H1 (cell line): ENCODE data around the gene SPDYE6. TPM values are rescaled to one million over a fixed set of nuclear protein-coding genes. Genes with fewer than 3 reads are reported as not detected.

Source experiments
- CTCF ChIA-PET: fragments of 300-600 bp; sonication (Branson Sonifier 250); formaldehyde crosslinking; loops from one replicate; lab custom pipeline; 2021; ENCODE audit not compliant: partially characterized antibody; lab: Charles Lee
- POLR2A ChIA-PET: fragments of 300-600 bp; sonication (Branson Sonifier 250); formaldehyde crosslinking; loops from one replicate; lab custom pipeline; 2021; ENCODE audit warnings: inconsistent platforms; ENCODE audit not compliant: partially characterized antibody; lab: Charles Lee
- DNase-seq, 2 experiments: peaks; one replicate each; pipeline versions ENCODE4 v3.0.0 to v3.0.0-alpha.2; 2010 to 2022; ENCODE audit warnings: low spot score in 2 of 2, low read depth in 1 of 2, mixed read lengths in 1 of 2
- FAIRE-seq: peaks from 2 replicates; lab custom pipeline; 2011; peaks lifted over from hg19 to GRCh38; lab: Jason Lieb, UNC
- H2AFZ ChIP-seq: 2 replicates; pipeline ENCODE4 v1.8.1; 2012; ENCODE audit warnings: low read length, inconsistent platforms
- H2AK5ac ChIP-seq: 2 replicates; pipeline ENCODE4 v1.6.1; 2013; ENCODE audit warnings: low read depth, low read length
- H2BK120ac ChIP-seq: replicated peaks from 2 replicates; pipeline ENCODE3; 2013; ENCODE audit warnings: low read depth, low read length, inconsistent platforms
- H2BK12ac ChIP-seq: 2 replicates; pipeline ENCODE4 v1.6.1; 2013; ENCODE audit warnings: low read depth, low read length
- H2BK15ac ChIP-seq: 2 replicates; pipeline ENCODE4 v1.6.1; 2013; ENCODE audit warnings: low read length
- H2BK20ac ChIP-seq: 2 replicates; pipeline ENCODE4 v1.6.1; 2013; ENCODE audit warnings: low read length
- H2BK5ac ChIP-seq: 2 replicates; pipeline ENCODE4 v1.6.1; 2013; ENCODE audit warnings: low read depth, low read length
- H3K14ac ChIP-seq: 2 replicates; pipeline ENCODE4 v1.6.1; 2013; ENCODE audit warnings: inconsistent platforms; ENCODE audit not compliant: insufficient read length
- H3K18ac ChIP-seq: 2 replicates; pipeline ENCODE4 v1.6.1; 2013; ENCODE audit warnings: low read length; ENCODE audit errors: extremely low read depth
- H3K23ac ChIP-seq: 2 replicates; pipeline ENCODE4 v1.6.1; 2013; ENCODE audit warnings: inconsistent platforms; ENCODE audit not compliant: insufficient read length
- H3K23me2 ChIP-seq: 2 replicates; pipeline ENCODE4 v1.6.1; 2013; ENCODE audit warnings: low read depth, low read length
- H3K27ac ChIP-seq: 2 replicates; pipeline ENCODE4 v1.6.1; 2011; ENCODE audit warnings: low read depth, low read length, inconsistent platforms
- H3K27me3 ChIP-seq, 4 experiments: replicated peaks in 1 of 4; 1 replicate in 1 of 4; 2 replicates in 3 of 4; pipeline versions ENCODE4 v1.6.1 to v1.8.1; 2011 to 2013; ENCODE audit warnings: low read length in 3 of 4, mild to moderate bottlenecking in 3 of 4, inconsistent platforms in 2 of 4, mixed read lengths in 2 of 4, moderate library complexity in 1 of 4; ENCODE audit not compliant: control insufficient read depth in 3 of 4, insufficient read depth in 3 of 4; ENCODE audit errors: extremely low read depth in 1 of 4
- H3K36me3 ChIP-seq, 4 experiments: 2 replicates each; pipeline versions ENCODE4 v1.6.1 to v1.8.1; 2011 to 2013; ENCODE audit warnings: mild to moderate bottlenecking in 4 of 4, low read length in 3 of 4, moderate library complexity in 2 of 4, control low read depth in 1 of 4, inconsistent platforms in 1 of 4; ENCODE audit not compliant: insufficient read depth in 4 of 4, control insufficient read depth in 2 of 4
- H3K4ac ChIP-seq: replicated peaks from 2 replicates; pipeline ENCODE3; 2013; ENCODE audit warnings: low read length, low read depth, mixed read lengths, inconsistent platforms; ENCODE audit not compliant: insufficient read length
- H3K4me1 ChIP-seq, 4 experiments: replicated peaks in 1 of 4; 1 replicate in 1 of 4; 2 replicates in 3 of 4; pipeline versions ENCODE4 v1.6.1 to v1.8.1; 2011 to 2013; ENCODE audit warnings: low read length in 3 of 4, inconsistent platforms in 2 of 4, mixed read lengths in 1 of 4; ENCODE audit not compliant: insufficient read depth in 4 of 4, control insufficient read depth in 3 of 4
- H3K4me2 ChIP-seq, 2 experiments: 2 replicates each; pipeline versions ENCODE4 v1.6.1 to v1.8.1; 2011 to 2013; ENCODE audit warnings: low read depth in 2 of 2, low read length in 2 of 2, control low read depth in 1 of 2, inconsistent platforms in 1 of 2, mild to moderate bottlenecking in 1 of 2; ENCODE audit not compliant: insufficient read depth in 1 of 2
- H3K4me3 ChIP-seq, 4 experiments: fragments of 200-600, 300-600 bp in 1 of 4; sonication (generic), shearing (Covaris generic), sonication (Bioruptor Twin) in 1 of 4; 2 replicates each; pipeline versions ENCODE4 v1.5.1 to v1.8.1; 2011 to 2016; ENCODE audit warnings: low read length in 4 of 4, low read depth in 3 of 4, control low read depth in 2 of 4, inconsistent platforms in 2 of 4, mild to moderate bottlenecking in 2 of 4, mixed read lengths in 1 of 4, moderate library complexity in 1 of 4; ENCODE audit not compliant: insufficient read depth in 2 of 4; ENCODE audit errors: extremely low read depth in 1 of 4
- H3K56ac ChIP-seq: replicated peaks from 2 replicates; pipeline ENCODE3; 2013; ENCODE audit warnings: low read depth, mild to moderate bottlenecking, mixed read lengths, low read length, inconsistent platforms; ENCODE audit not compliant: insufficient read length
- H3K79me1 ChIP-seq: 2 replicates; pipeline ENCODE4 v1.6.1; 2013; ENCODE audit warnings: low read depth, low read length, control low read depth
- H3K79me2 ChIP-seq, 2 experiments: 2 replicates each; pipeline versions ENCODE4 v1.6.1 to v1.8.1; 2012 to 2013; ENCODE audit warnings: low read length in 2 of 2, mild to moderate bottlenecking in 2 of 2, inconsistent platforms in 1 of 2; ENCODE audit not compliant: insufficient read depth in 2 of 2, control insufficient read depth in 1 of 2
- H3K9ac ChIP-seq, 4 experiments: replicated peaks in 1 of 4; 1 replicate in 1 of 4; 2 replicates in 3 of 4; pipeline versions ENCODE4 v1.6.1 to v1.8.1; 2011 to 2013; ENCODE audit warnings: low read depth in 3 of 4, low read length in 3 of 4, control low read depth in 2 of 4, mild to moderate bottlenecking in 2 of 4, moderate library complexity in 2 of 4, inconsistent platforms in 1 of 4; ENCODE audit errors: extremely low read depth in 1 of 4
- H3K9me3 ChIP-seq, 2 experiments: 2 replicates each; pipeline versions ENCODE4 v1.6.1 to v1.8.1; 2012 to 2013; ENCODE audit warnings: mild to moderate bottlenecking in 2 of 2, moderate library complexity in 2 of 2, control low read depth in 1 of 2, inconsistent platforms in 1 of 2, low read depth in 1 of 2, low read length in 1 of 2, mixed read lengths in 1 of 2; ENCODE audit not compliant: insufficient read depth in 2 of 2
- H4K20me1 ChIP-seq, 2 experiments: replicated peaks in 1 of 2; 2 replicates each; pipeline versions ENCODE3 to v1.8.1; 2011 to 2013; ENCODE audit warnings: inconsistent platforms in 2 of 2, low read length in 2 of 2, mild to moderate bottlenecking in 1 of 2; ENCODE audit not compliant: insufficient read depth in 2 of 2, control insufficient read depth in 1 of 2
- H4K5ac ChIP-seq: 2 replicates; pipeline ENCODE4 v1.6.1; 2013; ENCODE audit warnings: low read length, low read depth, mixed read lengths, inconsistent platforms; ENCODE audit not compliant: insufficient read length
- H4K8ac ChIP-seq: 2 replicates; pipeline ENCODE4 v1.8.0; 2013; ENCODE audit warnings: mild to moderate bottlenecking, moderate library complexity, low read length, inconsistent platforms; ENCODE audit not compliant: insufficient read depth; ENCODE audit errors: extremely low read depth
- H4K91ac ChIP-seq: replicated peaks from 2 replicates; pipeline ENCODE3; 2013; ENCODE audit warnings: low read length, mixed read lengths, inconsistent platforms; ENCODE audit not compliant: insufficient read length
- CREB1 ChIP-seq: IDR thresholded peaks from 2 replicates; pipeline ENCODE4 v1.6.1; 2012; ENCODE audit warnings: inconsistent platforms
- CTBP2 ChIP-seq: IDR thresholded peaks from 2 replicates; pipeline ENCODE4 v1.7.0; 2011; ENCODE audit warnings: borderline replicate concordance, mild to moderate bottlenecking, moderate library complexity, mixed read lengths, low read length; ENCODE audit not compliant: insufficient read depth, insufficient read length
- RXRA ChIP-seq: IDR thresholded peaks from 2 replicates; pipeline ENCODE4 v1.6.1; 2011; ENCODE audit warnings: low read depth, mild to moderate bottlenecking, low read length, moderate library complexity; ENCODE audit not compliant: insufficient read depth
- SIN3A ChIP-seq, 2 experiments: IDR thresholded peaks in 1 of 2; conservative IDR thresholded peaks in 1 of 2; 2 replicates each; pipeline ENCODE4 v1.6.1; 2011 to 2012; ENCODE audit warnings: low read length in 2 of 2, improper control_type of control experiment in 1 of 2, low read depth in 1 of 2, mild to moderate bottlenecking in 1 of 2
- SIX5 ChIP-seq: IDR thresholded peaks from 2 replicates; pipeline ENCODE4 v1.6.1; 2011; ENCODE audit warnings: mild to moderate bottlenecking, low read depth, low read length
- SP2 ChIP-seq: IDR thresholded peaks from 2 replicates; pipeline ENCODE4 v1.6.1; 2012; ENCODE audit warnings: mild to moderate bottlenecking, low read length, inconsistent platforms
- SP4 ChIP-seq: IDR thresholded peaks from 2 replicates; pipeline ENCODE4 v1.6.1; 2012; ENCODE audit warnings: low read length, inconsistent platforms
- SRF ChIP-seq: IDR thresholded peaks from 2 replicates; pipeline ENCODE4 v1.6.1; 2011; ENCODE audit warnings: mild to moderate bottlenecking, low read depth, low read length, moderate library complexity
- TAF7 ChIP-seq: optimal IDR thresholded peaks from 2 replicates; pipeline ENCODE3; 2011; ENCODE audit warnings: low read depth, mild to moderate bottlenecking, inconsistent platforms, low read length, moderate library complexity, borderline replicate concordance
- ZNF274 ChIP-seq: IDR thresholded peaks from 2 replicates; pipeline ENCODE4 v1.7.0; 2012; ENCODE audit warnings: low read length, borderline replicate concordance; ENCODE audit errors: extremely low read depth
- WGBS, 2 experiments: shearing (Covaris generic) in 1 of 2; methylation state at CpG; one replicate each; pipeline versions ENCODE4 v1.1.6 to v1.1.7; 2013 to 2015; ENCODE audit warnings: low lambda C conversion rate in 2 of 2, mixed read lengths in 2 of 2, inconsistent platforms in 1 of 2, low coverage in 1 of 2, missing lambda C conversion rate in 1 of 2; ENCODE audit not compliant: insufficient replicate concordance in 2 of 2, insufficient coverage in 1 of 2, insufficient read length in 1 of 2; ENCODE audit errors: extremely low coverage in 1 of 2, missing lambda C conversion rate in 1 of 2; 5-methylcytosine and 5-hydroxymethylcytosine counted together
- polyA plus RNA-seq, 7 experiments: library from polyadenylated mRNA; depleted of rRNA in 3 of 7; stranded (reverse) in 5 of 7; unstranded in 2 of 7; fragments of >200 nt in 5 of 7; fragments of 200-250 nt in 2 of 7; gene quantifications; 1 replicate in 5 of 7; 2 replicates in 1 of 7; 4 replicates in 1 of 7; pipeline versions ENCODE4 v1.2.1 to v1.2.3, GENCODE V29; 2011 to 2013; ENCODE audit warnings: missing spikeins in 2 of 7, mixed read lengths in 2 of 7
- total RNA-seq: library from RNA; stranded (reverse); fragmentation: NEBNext Ultra II Directional; extraction: Animal tissue kit (Norgen Biotek cat#: 25700); gene quantifications from 2 replicates; pipeline ENCODE4 v1.2.1, GENCODE V29; 2021

Gene SPDYE6
- total and polyA plus RNA-seq, 2 of the 8 experiments (the other 6 are each of a cell fraction or from before 2014, with no cell fraction given) = not detected

GRCh38 chr7:102392330-102392729, 36.1 kb upstream of the SPDYE6 start:
- H2BK12ac ChIP-seq = no peak overlapping the region
- H3K4me3 ChIP-seq = no peak overlapping the region
- H3K18ac ChIP-seq = no peak overlapping the region
- no peak overlapping the region for H3K27ac ChIP-seq
- H2AFZ ChIP-seq = no peak overlapping the region
- no peak overlapping the region for H3K23ac ChIP-seq
- no peak overlapping the region for H3K14ac ChIP-seq
- WGBS, 2 experiments = 79% methylated on average over 1 of the region's 1 CpG; no CpG with 5 or more reads in 1 of the 2 experiments
- H3K4me2 ChIP-seq = no peak overlapping the region
- H4K20me1 ChIP-seq = peaks cover 1% of the 10 kb centered on the region in 2 experiments
- no peak overlapping the region for H4K91ac ChIP-seq
- no peaks in the 10 kb centered on the region for H3K36me3 ChIP-seq
- no peak overlapping the region for H2BK15ac ChIP-seq
- peaks cover 3 to 5% of the 10 kb centered on the region in 2 experiments; a peak in 2 of 4 replicates for H3K79me2 ChIP-seq
- FAIRE-seq = no peak
- no peak overlapping the region for H3K56ac ChIP-seq
- H3K9me3 ChIP-seq = no peaks in the 10 kb centered on the region
- no peak overlapping the region for H3K9ac ChIP-seq
- no peaks in the 10 kb centered on the region for H3K79me1 ChIP-seq
- H2AK5ac ChIP-seq = no peak overlapping the region
- no peak for DNase-seq
- H3K23me2 ChIP-seq = peaks cover 11% of the 10 kb centered on the region
- H3K4me1 ChIP-seq = peaks cover 0 to 6% (median 1%) of the 10 kb centered on the region in 4 experiments; a peak in 2 of 7 replicates
- no peak for TF ChIP-seq CREB1
- TF ChIP-seq SP2 = no peak
- TF ChIP-seq SIN3A (conservative IDR thresholded peaks at IDR 0.05 in 1 of 2, IDR thresholded peaks at IDR 0.05 in 1 of 2; ENCODE audit: low read depth in 1 of 2, low read length in 2 of 2) = no peak
- TF ChIP-seq RXRA = no peak
- no peak for TF ChIP-seq SRF
- no peak for TF ChIP-seq TAF7
- no peak for TF ChIP-seq SIX5
- TF ChIP-seq SP4 = no peak
- TF ChIP-seq CTBP2 = no peak
- no peak for TF ChIP-seq ZNF274
- no peak overlapping the region for H3K4ac ChIP-seq
- H2BK120ac ChIP-seq = no peak overlapping the region
- H2BK5ac ChIP-seq = no peak overlapping the region
- CTCF ChIA-PET = interaction anchor here (1.1 to 11.4 kb wide), 9 partner anchors 13 to 112 kb away, joined by 3 to 118 read pairs (median 7); partner anchors contain the start of gene SH2B2
- H4K5ac ChIP-seq = no peak overlapping the region
- POLR2A ChIA-PET = interaction anchor here (1.3 to 1.7 kb wide), 3 partner anchors 10 to 110 kb away, joined by 3 to 5 read pairs (median 4); no protein-coding TSS in a partner anchor
- no peak overlapping the region for H2BK20ac ChIP-seq
- no peaks in the 10 kb centered on the region for H3K27me3 ChIP-seq
- H4K8ac ChIP-seq = no peak overlapping the region
